Measurements from ENCODE around the gene MAP3K10. TPM values are rescaled to one million over a fixed set of nuclear protein-coding genes. Genes with fewer than 3 reads are reported as not detected.

Gene MAP3K10
- total and polyA plus RNA-seq, 12 donors = 2.4 to 78.3 (median 18.2) TPM

- Histone ChIP-seq H3K4me3 (no peak overlapping the region), H3K9me3 (replicated peaks in 1 of 3) (no peaks in the 10 kb centered on the region), H3K27me3 (no peaks in the 10 kb centered on the region), H3K27ac (peak overlapping the region in 2 of 5 donors; percentile 17 to 23), H3K36me3 (replicated peaks in 1 of 2) (peaks cover 0 to 30% of the 10 kb centered on the region in 2 donors), H3K4me1 (replicated peaks in 1 of 2) (peaks cover 12 to 31% of the 10 kb centered on the region in 2 donors)
- no peak for DNase-seq
- intact Hi-C loops (cut with DNase I) = no loop called here
- WGBS, 4 donors = 91 to 94% (median 92%) methylated on average over 5 to 8 of the region's 8 CpGs
- TF ChIP-seq CTCF (IDR thresholded peaks at IDR 0.05) = no peak
- TF ChIP-seq POLR2A (IDR thresholded peaks at IDR 0.05) = no peak
These were observed 65.3 kb downstream of the MAP3K10 start for GRCh38 chr19:40256512-40256911.

GRCh38 chr19:40257096-40257517 is 65.9 kb downstream of the MAP3K10 start:
- H3K9me3 ChIP-seq (replicated peaks in 1 of 3) = no peaks in the 10 kb centered on the region
- WGBS, 4 donors = 46 to 71% (median 58%) methylated on average over 5 to 9 of the region's 9 CpGs
- intact Hi-C loops (cut with DNase I) = no loop called here
- peaks cover 0 to 27% of the 10 kb centered on the region in 2 donors for H3K36me3 ChIP-seq (replicated peaks in 1 of 2)
- DNase-seq = peak in 6 of 7 donors; percentile 62 to 81 (median 77)
- TF ChIP-seq POLR2A (IDR thresholded peaks at IDR 0.05) (no peak), CTCF (IDR thresholded peaks at IDR 0.05) (no peak)
- peak overlapping the region in 2 of 5 donors; percentile 17 to 23 for H3K27ac ChIP-seq
- no peaks in the 10 kb centered on the region for H3K27me3 ChIP-seq
- H3K4me3 ChIP-seq = no peak overlapping the region
- H3K4me1 ChIP-seq (replicated peaks in 1 of 2) = peaks cover 12 to 36% of the 10 kb centered on the region in 2 donors

- Histone ChIP-seq H3K27me3 (no peaks in the 10 kb centered on the region), H3K4me1 (replicated peaks in 1 of 2) (peaks cover 13 to 28% of the 10 kb centered on the region in 2 donors), H3K9me3 (replicated peaks in 1 of 3) (no peaks in the 10 kb centered on the region), H3K4me3 (no peak overlapping the region), H3K36me3 (replicated peaks in 1 of 2) (peaks cover 0 to 28% of the 10 kb centered on the region in 2 donors), H3K27ac (no peak overlapping the region)
- TF ChIP-seq CTCF (IDR thresholded peaks at IDR 0.05) = no peak
- no peak for TF ChIP-seq POLR2A (IDR thresholded peaks at IDR 0.05)
- DNase-seq = no peak
- intact Hi-C loops (cut with DNase I) = no loop called here
- WGBS, 4 donors = 66 to 72% (median 69%) methylated on average over 8 of the region's 8 CpGs
These were observed 70.4 kb downstream of the MAP3K10 start for GRCh38 chr19:40261631-40262030.

GRCh38 chr19:40262422-40262821 is 71.2 kb downstream of the MAP3K10 start:
- Histone ChIP-seq H3K36me3 (replicated peaks in 1 of 2) (peaks cover 0 to 27% of the 10 kb centered on the region in 2 donors), H3K27ac (no peak overlapping the region), H3K4me1 (replicated peaks in 1 of 2) (peaks cover 10 to 24% of the 10 kb centered on the region in 2 donors), H3K9me3 (replicated peaks in 1 of 3) (no peaks in the 10 kb centered on the region), H3K4me3 (no peak overlapping the region), H3K27me3 (no peaks in the 10 kb centered on the region)
- TF ChIP-seq CTCF (IDR thresholded peaks at IDR 0.05) (no peak), POLR2A (IDR thresholded peaks at IDR 0.05) (no peak)
- WGBS, 4 donors = 80 to 94% (median 86%) methylated on average over 2 to 3 of the region's 3 CpGs
- intact Hi-C loops (cut with DNase I) = no loop called here
- no peak for DNase-seq

All from adrenal gland (tissue), 12 donors.